HL-60 (cell line): ENCODE data around the gene NBPF19.
A peak's percentile ranks its signal among the peaks of the same experiment; 100 is the strongest.
"Not testable (repeated sequence)": the region's sequence is repeated elsewhere in the genome, so short reads cannot be mapped to it uniquely, and the experiment has no call there.

ENCODE experiments used
- DNase-seq, 2 experiments: peaks; one replicate each; pipeline ENCODE4 v3.0.0-alpha.2; 2010 to 2020; ENCODE audit warnings: low read depth in 1 of 2, low spot score in 1 of 2
- H3K27ac ChIP-seq: fragments of 250-450 bp; sonication (Bioruptor Pico); replicated peaks from 2 replicates; pipeline ENCODE4 v1.5.1; 2020; ENCODE audit warnings: mild to moderate bottlenecking, moderate library complexity
- H3K27me3 ChIP-seq: fragments of 250-450 bp; sonication (Bioruptor Pico); 2 replicates; pipeline ENCODE4 v1.5.1; 2021; ENCODE audit warnings: mild to moderate bottlenecking, moderate library complexity; ENCODE audit not compliant: insufficient read depth, poor library complexity, severe bottlenecking
- H3K4me3 ChIP-seq: replicated peaks from 2 replicates; pipeline ENCODE4 v1.5.1; 2011; ENCODE audit warnings: mild to moderate bottlenecking, control low read depth, low read length; ENCODE audit not compliant: insufficient read depth
- long read RNA-seq: library from polyadenylated mRNA; unstranded; transcript quantifications from one replicate; pipeline ENCODE4 v2.0.0, GENCODE V29; 2020

The NBPF19 gene
- long read RNA-seq, partial matches to known transcripts: 3 of 20 reads
- long read RNA-seq, other reads (novel, unspliced or antisense): 17 of 20 reads

GRCh38 chr1:149474745-149475144 is at the start of gene NBPF19:
NBPF19 (plus strand) TSS chr1:149475045; CDS start chr1:149475933, 888 bp downstream.
- DNase-seq, H3K27ac ChIP-seq, H3K4me3 ChIP-seq, H3K27me3 ChIP-seq: not testable (repeated sequence)

- not testable (repeated sequence) for H3K4me3 ChIP-seq, H3K27ac ChIP-seq, DNase-seq, H3K27me3 ChIP-seq
Measured at GRCh38 chr1:149428317-149428716, 46.5 kb upstream of the NBPF19 start.

- not testable (repeated sequence) for H3K27me3 ChIP-seq, H3K27ac ChIP-seq, H3K4me3 ChIP-seq
- peak; percentile 8 to 35 for DNase-seq
Measured at GRCh38 chr1:149445451-149445850, 29.4 kb upstream of the NBPF19 start.

GRCh38 chr1:149452196-149452595 is 22.6 kb upstream of the NBPF19 start:
- H3K4me3 ChIP-seq, H3K27ac ChIP-seq, DNase-seq, H3K27me3 ChIP-seq: not testable (repeated sequence)

- not testable (repeated sequence) for H3K4me3 ChIP-seq, H3K27ac ChIP-seq, H3K27me3 ChIP-seq, DNase-seq
Measured at GRCh38 chr1:149452652-149453051, 22.2 kb upstream of the NBPF19 start.

- peak overlapping the region; percentile 37 for H3K4me3 ChIP-seq
- H3K27me3 ChIP-seq: not testable (repeated sequence)
- peak overlapping the region; percentile 80 for H3K27ac ChIP-seq
- peak; percentile 51 to 61 for DNase-seq
Measured at GRCh38 chr1:149558350-149558825, 83.5 kb downstream of the NBPF19 start.

- H3K27me3 ChIP-seq, H3K4me3 ChIP-seq, H3K27ac ChIP-seq, DNase-seq: not testable (repeated sequence)
Measured at GRCh38 chr1:149561806-149562205, 87.0 kb downstream of the NBPF19 start.

- not testable (repeated sequence) for H3K4me3 ChIP-seq, H3K27me3 ChIP-seq, H3K27ac ChIP-seq, DNase-seq
Measured at GRCh38 chr1:149565485-149565884, 90.6 kb downstream of the NBPF19 start.

- not testable (repeated sequence) for H3K27me3 ChIP-seq, H3K27ac ChIP-seq, DNase-seq, H3K4me3 ChIP-seq
Measured at GRCh38 chr1:149572763-149573162, 97.9 kb downstream of the NBPF19 start.

- not testable (repeated sequence) for H3K4me3 ChIP-seq, H3K27ac ChIP-seq, H3K27me3 ChIP-seq
- peak; percentile 47 to 85 for DNase-seq
Measured at GRCh38 chr1:149585592-149585991, 110.7 kb downstream of the NBPF19 start.
